Keratinocyte (primary cell): ENCODE data around the gene PPRC1. TPM values are rescaled to one million over a fixed set of nuclear protein-coding genes. Genes with fewer than 3 reads are reported as not detected.

Experiments used
- DNase-seq: peaks from one replicate; pipeline ENCODE4 v3.0.0-alpha.2; 2011; ENCODE audit warnings: low read depth, missing footprints, low spot score
- FAIRE-seq: peaks from 2 replicates; lab custom pipeline; 2011; peaks lifted over from hg19 to GRCh38; lab: Jason Lieb, UNC
- H2AFZ ChIP-seq: 2 replicates; pipeline ENCODE4 v1.6.0; 2012; ENCODE audit warnings: low read length, control low read depth, inconsistent platforms; ENCODE audit not compliant: control insufficient read depth
- H3K27ac ChIP-seq: 2 replicates; pipeline ENCODE4 v1.5.1; 2011; ENCODE audit warnings: low read length; ENCODE audit not compliant: control insufficient read depth, insufficient read depth
- H3K27me3 ChIP-seq: 3 replicates; pipeline ENCODE4 v1.6.0; 2011; ENCODE audit warnings: low read length; ENCODE audit not compliant: control insufficient read depth, insufficient read depth; ENCODE audit errors: extremely low read depth
- H3K36me3 ChIP-seq, 2 experiments: 2 replicates in 1 of 2; 3 replicates in 1 of 2; pipeline ENCODE4 v1.5.1; 2011; ENCODE audit warnings: low read length in 2 of 2, mild to moderate bottlenecking in 1 of 2; ENCODE audit not compliant: control insufficient read depth in 2 of 2, insufficient read depth in 2 of 2; ENCODE audit errors: extremely low read depth in 1 of 2
- H3K4me1 ChIP-seq: 3 replicates; pipeline ENCODE4 v1.5.1; 2011; ENCODE audit warnings: low read length; ENCODE audit not compliant: control insufficient read depth, insufficient read depth; ENCODE audit errors: extremely low read depth
- H3K4me2 ChIP-seq: 3 replicates; pipeline ENCODE4 v1.6.0; 2011; ENCODE audit warnings: low read depth, low read length; ENCODE audit not compliant: control insufficient read depth, insufficient read depth; ENCODE audit errors: extremely low read depth
- H3K4me3 ChIP-seq, 3 experiments: fragments of 200-600 bp in 1 of 3; sonication (generic) in 1 of 3; 2 replicates in 2 of 3; 3 replicates in 1 of 3; pipeline ENCODE4 v1.5.1; 2011 to 2016; ENCODE audit warnings: low read length in 3 of 3, mild to moderate bottlenecking in 3 of 3, control low read depth in 2 of 3, inconsistent platforms in 1 of 3, low read depth in 1 of 3, mixed read lengths in 1 of 3, mixed run types in 1 of 3, moderate library complexity in 1 of 3; ENCODE audit not compliant: control insufficient read depth in 2 of 3, insufficient read depth in 2 of 3; ENCODE audit errors: extremely low read depth in 1 of 3
- H3K79me2 ChIP-seq: 2 replicates; pipeline ENCODE4 v1.6.0; 2012; ENCODE audit warnings: low read length; ENCODE audit not compliant: control insufficient read depth, insufficient read depth
- H3K9ac ChIP-seq: 3 replicates; pipeline ENCODE4 v1.6.0; 2011; ENCODE audit warnings: low read length; ENCODE audit not compliant: control insufficient read depth, insufficient read depth; ENCODE audit errors: extremely low read depth
- H3K9me1 ChIP-seq: 3 replicates; pipeline ENCODE4 v1.6.0; 2011; ENCODE audit warnings: low read length; ENCODE audit not compliant: control insufficient read depth, insufficient read depth; ENCODE audit errors: extremely low read depth
- H3K9me3 ChIP-seq: 2 replicates; pipeline ENCODE4 v1.5.1; 2012; ENCODE audit warnings: low read depth, low read length; ENCODE audit not compliant: control insufficient read depth
- H4K20me1 ChIP-seq: 3 replicates; pipeline ENCODE4 v1.6.0; 2011; ENCODE audit warnings: low read length; ENCODE audit not compliant: control insufficient read depth, insufficient read depth; ENCODE audit errors: extremely low read depth
- CTCF ChIP-seq, 3 experiments: IDR thresholded peaks in 1 of 3; conservative IDR thresholded peaks in 1 of 3; optimal IDR thresholded peaks in 1 of 3; 2 replicates in 2 of 3; 3 replicates in 1 of 3; pipeline versions ENCODE3 to v1.5.1; 2011; ENCODE audit warnings: low read length in 3 of 3, mild to moderate bottlenecking in 3 of 3, moderate library complexity in 2 of 3, control low read depth in 1 of 3, inconsistent platforms in 1 of 3; ENCODE audit not compliant: insufficient read depth in 2 of 3; ENCODE audit errors: extremely low read depth in 1 of 3
- EZH2 ChIP-seq: IDR thresholded peaks from one replicate; pipeline ENCODE4 v1.6.1; 2012; ENCODE audit warnings: inconsistent platforms, mild to moderate bottlenecking, low read length, moderate library complexity
- dilution Hi-C: fragments of 300-500 bp; cut with MboI; formaldehyde crosslinking; loops from one replicate; pipeline ENCODE4 v1.7.0; 2020; ENCODE audit warnings: low sequenced_read_pairs; ENCODE audit not compliant: extremely low pct_ligation_motif_present
- polyA plus RNA-seq, 5 experiments: library from polyadenylated mRNA; depleted of rRNA in 3 of 5; stranded (reverse) in 3 of 5; stranded (forward) in 1 of 5; unstranded in 1 of 5; fragments of >200 nt; gene quantifications; 1 replicate in 1 of 5; 2 replicates in 3 of 5; 3 replicates in 1 of 5; pipeline versions ENCODE4 v1.2.1 to v1.2.3, GENCODE V29; 2011 to 2012; ENCODE audit warnings: missing spikeins in 2 of 5, low read depth in 1 of 5, low replicate concordance in 1 of 5

The PPRC1 gene
- polyA plus RNA-seq, 1 donor (not counting 4 experiments of a cell fraction or from before 2014, with no cell fraction given): 17.9 TPM

DNA sequence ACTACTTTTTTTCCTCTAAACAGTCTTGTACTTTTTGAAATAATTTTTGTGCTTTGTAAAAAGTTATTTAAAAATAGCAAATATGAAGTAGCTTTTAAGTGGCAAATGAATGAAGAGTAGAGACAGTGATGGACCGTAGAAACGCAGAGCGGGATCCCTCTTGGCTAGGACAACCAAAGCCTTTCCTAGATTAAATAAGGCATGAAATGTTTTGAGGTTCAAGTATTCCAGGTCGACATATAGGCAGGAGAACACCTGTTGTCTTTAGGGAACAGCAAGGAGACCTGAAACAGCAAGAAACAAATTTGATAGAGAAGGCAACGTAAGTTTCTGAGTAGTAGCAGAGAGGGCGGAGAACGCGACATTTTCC, 662 bp upstream of the PPRC1 start:
- Histone ChIP-seq H3K27me3 (no peaks in the 10 kb centered on the region), H2AFZ (peak overlapping the region; percentile 96), H3K79me2 (peaks cover 43% of the 10 kb centered on the region), H3K4me1 (peaks cover 52% of the 10 kb centered on the region), H3K27ac (peak overlapping the region; percentile 94), H3K9me1 (peaks cover 7% of the 10 kb centered on the region), H3K4me2 (peak overlapping the region; percentile 94), H3K4me3 (peak overlapping the region; percentile 29 to 98 (median 67)), H4K20me1 (peaks cover 30% of the 10 kb centered on the region), H3K9ac (peak overlapping the region; percentile 99), H3K36me3 (peaks cover 1 to 14% of the 10 kb centered on the region in 2 experiments), H3K9me3 (no peaks in the 10 kb centered on the region)
- DNase-seq (no peak), FAIRE-seq (no peak)
- TF ChIP-seq EZH2 (no peak), CTCF (optimal IDR thresholded peaks at IDR 0.05 in 1 of 3, IDR thresholded peaks at IDR 0.05 in 1 of 3, conservative IDR thresholded peaks at IDR 0.05 in 1 of 3; ENCODE audit: extremely low read depth in 1 of 3, insufficient read depth in 2 of 3, low read length in 3 of 3) (no peak)
- dilution Hi-C loops: no loop called here

- DNase-seq: no peak
- peak; percentile 44 for FAIRE-seq
- Histone ChIP-seq H3K79me2 (peaks cover 57% of the 10 kb centered on the region), H4K20me1 (peaks cover 42% of the 10 kb centered on the region), H3K27me3 (no peaks in the 10 kb centered on the region), H3K36me3 (peaks cover 13 to 25% of the 10 kb centered on the region in 2 experiments), H3K4me3 (peak overlapping the region; percentile 67 to 98 (median 93)), H3K9ac (peak overlapping the region; percentile 99), H3K4me2 (peak overlapping the region; percentile 94), H3K9me1 (peaks cover 7% of the 10 kb centered on the region), H2AFZ (peak overlapping the region; percentile 23), H3K9me3 (no peaks in the 10 kb centered on the region), H3K4me1 (peaks cover 46% of the 10 kb centered on the region), H3K27ac (peak overlapping the region; percentile 94)
- no peak for TF ChIP-seq EZH2
- TF ChIP-seq CTCF (optimal IDR thresholded peaks at IDR 0.05 in 1 of 3, IDR thresholded peaks at IDR 0.05 in 1 of 3, conservative IDR thresholded peaks at IDR 0.05 in 1 of 3; ENCODE audit: extremely low read depth in 1 of 3, insufficient read depth in 2 of 3, low read length in 3 of 3): no peak
- dilution Hi-C loops: no loop called here
Observed at GRCh38 chr10:102133373-102134195, 744 bp downstream of the PPRC1 start.
